GM19043 (cell line): Measurements from ENCODE around the gene GCKR.

Experiments used
- ATAC-seq: cut with Tn5 transposase; IDR thresholded peaks from one replicate; pipeline ENCODE4 v1.9.1; 2021; ENCODE audit warnings: low read depth; ENCODE audit not compliant: unreplicated experiment

GCKR gene

GRCh38 chr2:27569398-27569797, 72.8 kb downstream of the GCKR start:
- no peak for ATAC-seq

DNA sequence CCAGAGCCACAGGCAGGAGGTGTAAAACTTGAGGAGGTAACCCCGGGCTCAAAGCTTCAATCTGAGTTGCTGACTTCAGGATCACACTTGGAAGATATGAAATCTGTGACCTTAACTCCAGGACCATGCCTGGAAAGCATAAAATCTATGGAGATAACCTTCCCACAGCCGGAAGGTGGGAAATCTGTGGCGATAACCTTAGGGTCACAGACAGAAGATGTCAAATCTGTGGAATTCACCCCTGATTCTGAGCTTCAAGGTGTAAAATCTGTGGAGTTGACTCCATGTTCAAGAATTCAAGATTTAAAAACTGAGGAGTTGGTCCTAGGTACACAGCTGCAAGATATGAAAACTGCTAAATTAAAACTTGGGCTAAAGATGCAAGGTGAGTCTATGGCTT, 74.6 kb downstream of the GCKR start:
- no peak for ATAC-seq

- ATAC-seq, result no peak
Measured at GRCh38 chr2:27571681-27572080, 75.0 kb downstream of the GCKR start.

DNA sequence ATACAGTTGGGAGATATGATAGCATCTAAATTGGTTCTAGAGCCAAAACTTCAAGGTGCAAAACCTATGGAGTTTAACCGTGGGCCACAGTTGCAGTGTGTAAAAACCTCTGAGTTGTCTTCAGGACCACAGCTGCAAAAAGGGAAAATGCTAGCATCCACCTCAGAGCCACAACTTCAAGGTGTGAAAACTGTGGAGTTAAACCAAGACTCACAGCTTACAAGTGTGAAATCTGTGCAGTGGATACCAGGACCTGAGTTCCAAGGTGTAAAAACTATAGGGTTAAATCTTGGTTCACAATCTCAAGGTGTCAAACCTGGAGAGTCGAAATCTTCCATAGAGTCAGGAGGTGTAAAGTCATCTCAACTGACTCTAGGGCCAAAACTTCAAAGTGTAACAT, 75.8 kb downstream of the GCKR start:
- no peak for ATAC-seq

- no peak for ATAC-seq
Measured at GRCh38 chr2:27572998-27573429, 76.4 kb downstream of the GCKR start.
